Lower lobe of right lung (tissue), 2 donors: ENCODE results near the gene AGXT. TPM values are rescaled to one million over a fixed set of nuclear protein-coding genes. Genes with fewer than 3 reads are reported as not detected.

ENCODE experiments used
- ATAC-seq, 2 donors: fragments of 200-7000 bp; cut with Tn5 transposase; one replicate each; pipeline ENCODE4 v1.9.1; 2020 to 2022; ENCODE audit warnings: mild to moderate bottlenecking in 2 of 2, moderate library complexity in 2 of 2
- DNase-seq: peaks from one replicate; pipeline ENCODE4 v3.0.0-alpha.2; 2020
- H3K27ac ChIP-seq: fragments of 200-600 bp; one replicate; pipeline ENCODE4 v1.8.0; 2022
- H3K27me3 ChIP-seq: fragments of 200-600 bp; one replicate; pipeline ENCODE4 v1.8.0; 2022; ENCODE audit warnings: low read depth
- H3K36me3 ChIP-seq: fragments of 200-600 bp; one replicate; pipeline ENCODE4 v1.8.0; 2022; ENCODE audit warnings: mild to moderate bottlenecking
- H3K4me1 ChIP-seq: fragments of 200-600 bp; one replicate; pipeline ENCODE4 v1.8.0; 2022
- H3K4me3 ChIP-seq: fragments of 200-600 bp; one replicate; pipeline ENCODE4 v1.8.0; 2022; ENCODE audit warnings: mild to moderate bottlenecking
- H3K9me3 ChIP-seq: fragments of 200-600 bp; one replicate; pipeline ENCODE4 v1.8.0; 2022
- CTCF ChIP-seq: fragments of 200-600 bp; IDR thresholded peaks from one replicate; pipeline ENCODE4 v1.8.0; 2022; ENCODE audit warnings: antibody characterized with exemption, mild to moderate bottlenecking
- intact Hi-C: fragments of 100-400 bp; cut with DNase I; formaldehyde crosslinking; loops from one replicate; pipeline ENCODE4 v1.11.0; 2022
- total RNA-seq: library from RNA; stranded (reverse); fragmentation: NEBNext Ultra II Directional; extraction: Animal tissue kit (Norgen Biotek cat#: 25700); gene quantifications from one replicate; pipeline ENCODE4 v1.2.1, GENCODE V29; 2021
- donor health status: DM: no; HTN: yes; CAD: no; lungs with severe emphysema.

AGXT gene
- total RNA-seq, 1 donor from 2014 or later = not detected

GRCh38 chr2:240922982-240923537 lies 54.4 kb downstream of the AGXT start:
- Histone ChIP-seq H3K27ac (no peak overlapping the region), H3K4me1 (peaks cover 7% of the 10 kb centered on the region), H3K4me3 (no peak overlapping the region), H3K36me3 (no peaks in the 10 kb centered on the region), H3K27me3 (no peaks in the 10 kb centered on the region), H3K9me3 (no peaks in the 10 kb centered on the region)
- ATAC-seq (no peak), DNase-seq (peak; percentile 42)
- intact Hi-C loops = no loop called here
- no peak for TF ChIP-seq CTCF

- no peaks in the 10 kb centered on the region for H3K36me3 ChIP-seq
- peak in 1 of 2 donors; percentile 6 for ATAC-seq
- no peak overlapping the region for H3K4me3 ChIP-seq
- no peaks in the 10 kb centered on the region for H3K9me3 ChIP-seq
- H3K27ac ChIP-seq = no peak overlapping the region
- H3K27me3 ChIP-seq = no peaks in the 10 kb centered on the region
- H3K4me1 ChIP-seq = peaks cover 7% of the 10 kb centered on the region
- TF ChIP-seq CTCF = no peak
- no peak for DNase-seq
- intact Hi-C loops = no loop called here
Observed at GRCh38 chr2:240925191-240925567, 56.6 kb downstream of the AGXT start.

GRCh38 chr2:240925568-240926515 lies 57.2 kb downstream of the AGXT start:
- Histone ChIP-seq H3K4me1 (peaks cover 4% of the 10 kb centered on the region), H3K9me3 (no peaks in the 10 kb centered on the region), H3K27ac (no peak overlapping the region), H3K27me3 (no peaks in the 10 kb centered on the region), H3K4me3 (no peak overlapping the region), H3K36me3 (no peaks in the 10 kb centered on the region)
- intact Hi-C loops = no loop called here
- TF ChIP-seq CTCF = no peak
- peak; percentile 44 for DNase-seq
- ATAC-seq = peak; percentile 14 to 32

- Histone ChIP-seq H3K4me1 (no peaks in the 10 kb centered on the region), H3K27me3 (no peaks in the 10 kb centered on the region), H3K27ac (no peak overlapping the region), H3K4me3 (no peak overlapping the region), H3K36me3 (no peaks in the 10 kb centered on the region), H3K9me3 (no peaks in the 10 kb centered on the region)
- intact Hi-C loops = no loop called here
- TF ChIP-seq CTCF = no peak
- ATAC-seq (no peak), DNase-seq (peak; percentile 46)
Observed at GRCh38 chr2:240926516-240927389, 58.1 kb downstream of the AGXT start.

- Histone ChIP-seq H3K27ac (no peak overlapping the region), H3K36me3 (no peaks in the 10 kb centered on the region), H3K9me3 (no peaks in the 10 kb centered on the region), H3K4me1 (no peaks in the 10 kb centered on the region), H3K27me3 (no peaks in the 10 kb centered on the region), H3K4me3 (no peak overlapping the region)
- ATAC-seq (no peak), DNase-seq (no peak)
- intact Hi-C loops = no loop called here
- TF ChIP-seq CTCF = no peak
Observed at GRCh38 chr2:240927390-240927781, 58.8 kb downstream of the AGXT start.
